Activated effector memory CD4-positive, alpha-beta T cell treated with Interleukin-2 at 50 U/mL for 16 hours (primary cell): Measurements from ENCODE around the gene ISLR.
"Not testable (repeated sequence)": the region's sequence is repeated elsewhere in the genome, so short reads cannot be mapped to it uniquely, and the experiment has no call there.

ENCODE experiments used
- DNase-seq: peaks from one replicate; pipeline ENCODE4 v3.0.0-alpha.2; 2020

ISLR gene

GRCh38 chr15:74138642-74139041, 34.9 kb upstream of the ISLR start:
- DNase-seq, result no peak

- DNase-seq, result no peak
These were observed 31.9 kb upstream of the ISLR start for GRCh38 chr15:74141591-74141990.

GRCh38 chr15:74144153-74144775, 29.2 kb upstream of the ISLR start:
- DNase-seq, result no peak

DNA sequence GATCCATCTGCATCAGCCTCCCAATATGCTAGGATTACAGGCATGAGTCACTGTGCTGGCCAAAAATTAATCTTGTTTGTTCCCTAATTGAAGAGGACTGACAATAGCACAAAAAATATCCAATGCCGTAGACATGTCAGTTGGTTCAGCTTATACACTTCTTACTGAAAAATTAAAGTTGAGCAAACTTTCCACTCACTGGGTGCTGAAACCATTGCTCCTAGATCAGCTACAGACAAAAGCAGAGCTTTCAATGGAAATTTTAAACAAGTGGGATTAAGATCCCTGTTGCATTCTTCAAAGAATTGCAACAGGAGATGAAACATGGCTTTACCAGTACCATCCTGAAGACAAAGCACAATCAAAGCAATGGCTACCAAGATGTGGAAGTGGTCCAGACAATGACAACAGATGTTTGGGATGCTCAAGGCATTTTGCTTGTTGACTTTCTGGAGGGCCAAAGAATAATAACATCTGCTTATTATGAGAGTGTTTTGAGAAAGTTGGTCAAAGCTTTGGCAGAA, 27.2 kb upstream of the ISLR start:
- no peak for DNase-seq

GRCh38 chr15:74147051-74147450, 26.5 kb upstream of the ISLR start:
- no peak for DNase-seq

DNA sequence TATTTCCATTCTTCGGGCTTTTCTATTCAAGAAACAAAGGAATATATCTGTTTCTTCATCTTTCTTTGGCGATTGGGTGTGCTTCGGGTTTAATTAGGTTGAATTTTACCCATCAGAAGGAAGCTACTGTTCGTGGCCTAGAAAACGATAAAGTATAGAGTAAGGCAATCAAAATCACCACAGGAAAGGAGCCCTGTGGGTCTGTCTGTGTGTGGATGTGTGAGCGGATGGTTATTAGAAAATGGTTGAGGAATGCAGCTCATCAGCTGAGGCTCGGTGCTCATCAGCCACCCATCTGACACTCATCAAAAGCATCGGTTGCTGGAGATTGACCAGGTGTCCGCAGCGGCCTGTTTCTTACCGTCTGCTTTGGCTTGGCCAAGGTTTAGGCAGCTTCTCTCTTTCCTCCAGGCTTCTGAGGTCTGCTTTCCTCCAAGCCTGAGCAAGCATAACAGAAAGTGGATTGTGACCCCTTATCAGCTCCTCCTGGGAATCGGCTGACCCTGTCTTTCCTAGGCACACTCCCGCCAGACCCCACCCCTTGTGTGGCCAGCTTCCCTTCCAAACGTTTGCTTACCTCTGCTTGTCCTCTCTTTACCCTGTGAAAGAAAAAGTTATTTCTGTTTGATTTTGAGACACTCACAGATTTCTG, 17.6 kb upstream of the ISLR start:
- DNase-seq, result no peak

GRCh38 chr15:74156678-74157411, 16.7 kb upstream of the ISLR start:
- no peak for DNase-seq

- DNase-seq, result no peak
These were observed 15.4 kb upstream of the ISLR start for GRCh38 chr15:74157868-74158827.

DNA sequence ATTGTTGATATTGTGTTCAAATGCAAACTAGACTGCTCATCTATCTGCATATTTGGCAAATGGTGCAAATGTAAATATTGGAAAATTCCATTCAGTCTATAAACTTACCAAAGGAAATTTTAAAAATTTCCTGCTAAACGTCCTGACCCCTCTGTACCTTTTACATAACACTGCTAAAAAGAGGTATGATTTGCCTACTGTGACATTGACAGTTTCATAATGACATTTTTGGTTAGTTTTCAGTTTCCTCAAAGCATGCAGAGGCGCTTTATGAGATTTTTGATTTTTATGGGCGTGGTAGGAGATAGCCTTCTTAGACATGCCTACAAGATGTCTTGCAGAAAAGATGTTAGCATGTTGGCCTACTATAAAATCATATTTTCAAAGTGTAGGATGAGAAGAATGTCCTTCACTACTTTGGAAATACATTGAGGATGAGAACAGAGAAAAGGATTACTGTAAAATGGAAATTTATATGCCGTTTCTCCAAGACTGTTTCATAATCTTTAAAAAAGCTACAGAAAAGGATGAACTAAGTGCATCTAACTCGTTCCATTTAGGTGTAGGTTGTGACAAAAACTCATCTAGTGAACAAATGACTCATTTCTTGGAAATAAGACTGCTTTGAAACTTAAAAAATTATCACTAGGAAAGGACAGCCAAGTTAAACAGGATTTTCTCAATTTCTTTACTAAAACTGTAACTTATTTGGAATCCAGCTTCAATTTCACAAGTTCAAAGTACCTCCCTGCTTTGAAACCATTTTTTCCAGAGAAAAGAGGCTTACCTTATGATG, 14.5 kb upstream of the ISLR start:
- DNase-seq, result no peak

DNA sequence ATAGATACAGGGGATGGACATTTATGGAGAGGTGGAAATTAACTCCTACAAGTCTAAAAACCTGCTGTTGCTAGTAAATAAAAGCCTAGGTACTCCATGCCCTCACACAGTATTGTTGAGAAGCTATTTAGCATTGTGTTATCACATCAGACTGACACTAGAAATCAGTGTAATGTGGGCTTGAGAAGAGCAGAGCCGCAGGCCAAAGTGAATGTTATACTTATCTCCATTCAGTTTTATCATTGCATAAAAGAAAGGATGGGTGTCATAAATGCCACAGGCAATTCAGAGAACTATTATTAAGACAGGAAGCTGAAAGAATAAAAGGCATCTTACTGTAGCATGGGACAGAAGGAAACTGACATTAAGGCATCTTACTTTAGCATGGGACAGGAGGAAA, 13.7 kb upstream of the ISLR start:
- DNase-seq, result no peak

- not testable (repeated sequence) for DNase-seq
These were observed 13.1 kb upstream of the ISLR start for GRCh38 chr15:74160390-74160789.

DNA sequence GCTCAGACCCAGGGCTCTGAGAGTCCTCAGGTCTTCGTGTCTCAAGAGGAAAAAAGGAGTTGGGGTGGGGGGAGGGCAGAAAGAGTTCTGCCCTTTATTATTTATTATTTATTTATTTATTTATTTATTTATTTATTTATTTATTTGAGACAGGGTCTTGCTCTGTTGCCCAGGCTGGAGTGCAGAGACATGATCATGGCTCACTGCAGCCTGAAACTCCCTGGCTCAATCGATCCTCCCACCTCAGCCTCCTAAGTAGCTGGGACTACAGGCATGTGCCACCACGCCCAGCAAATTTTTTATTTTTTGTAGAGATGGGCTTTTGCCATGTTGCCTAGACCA, 11.3 kb upstream of the ISLR start:
- DNase-seq, result not testable (repeated sequence)

DNA sequence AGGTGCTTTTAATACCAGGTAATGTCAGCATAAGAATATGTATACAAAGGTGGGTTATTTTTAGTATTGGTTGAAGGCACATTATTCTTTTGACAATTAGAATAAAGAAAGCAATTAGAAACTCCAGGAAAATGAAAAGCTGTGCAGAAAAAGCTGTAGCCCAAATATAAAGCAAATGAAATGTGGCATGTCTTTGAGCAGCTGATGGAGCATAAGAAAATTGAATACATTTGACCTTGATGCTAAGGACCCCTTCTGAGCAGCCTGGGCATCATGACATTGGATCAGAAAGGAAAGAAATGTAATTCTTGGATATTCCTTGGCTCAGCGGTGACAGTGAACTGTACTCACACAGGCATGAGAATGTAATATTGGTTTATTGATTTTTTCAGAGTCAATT, 8.0 kb upstream of the ISLR start:
- no peak for DNase-seq

GRCh38 chr15:74167891-74168331, 5.6 kb upstream of the ISLR start:
- no peak for DNase-seq

DNA sequence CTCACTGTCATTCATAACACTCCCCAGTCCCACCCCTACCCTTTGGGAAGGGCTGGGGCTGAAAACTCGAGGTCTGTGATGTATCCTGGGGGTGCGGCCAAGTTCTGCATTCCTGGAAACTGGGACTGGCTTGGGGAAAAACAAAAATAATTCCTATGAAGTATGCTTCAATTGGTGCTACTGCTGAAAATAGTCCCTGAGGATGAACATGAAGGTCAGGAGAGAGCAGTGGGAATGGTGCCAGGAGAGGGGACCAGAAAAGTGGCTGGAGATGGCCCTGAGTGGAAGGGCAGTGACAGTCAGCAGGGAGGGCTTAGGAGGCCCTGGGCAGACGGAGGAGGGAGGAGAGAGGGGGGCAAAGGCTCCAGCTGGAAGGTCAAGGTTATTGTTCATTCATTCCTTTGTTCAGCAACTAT, 4.8 kb upstream of the ISLR start:
- no peak for DNase-seq

- DNase-seq, result no peak
These were observed 3.3 kb upstream of the ISLR start for GRCh38 chr15:74170071-74170844.

GRCh38 chr15:74170875-74171578, 2.5 kb upstream of the ISLR start:
- DNase-seq, result no peak

DNA sequence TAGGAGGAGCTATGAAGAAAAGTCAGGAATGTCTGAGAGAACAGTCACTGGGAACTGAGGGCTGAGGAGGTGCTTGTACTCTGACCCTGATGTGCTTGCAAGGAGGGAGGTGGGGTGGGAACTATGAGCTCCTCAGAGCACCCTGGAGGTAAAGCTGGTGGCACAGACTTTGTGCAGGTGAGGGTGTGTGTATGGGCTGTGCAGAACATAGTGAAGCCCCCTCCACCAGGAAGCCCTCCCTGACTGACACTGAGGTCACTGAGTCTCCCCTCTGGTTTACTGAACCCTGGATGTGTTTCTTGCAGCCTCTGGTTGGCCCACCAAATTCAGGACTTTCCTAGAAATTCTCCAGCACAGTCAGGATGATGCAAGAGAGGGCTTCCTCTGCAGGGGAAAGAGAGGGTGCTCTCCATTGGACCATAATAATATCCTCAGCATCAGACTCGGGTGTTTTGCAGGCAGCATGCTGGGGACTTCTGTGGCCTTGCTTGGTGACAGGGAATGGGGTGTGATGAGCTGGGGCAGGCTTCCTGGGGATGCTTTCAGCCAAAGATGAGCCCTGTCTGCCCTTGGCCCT, 1.5 kb upstream of the ISLR start:
- DNase-seq, result no peak

GRCh38 chr15:74172701-74173379, 670 bp upstream of the ISLR start:
- DNase-seq, result no peak
